Esophagus muscularis mucosa (tissue), 4 donors: ENCODE results near the gene MINK1. TPM values are rescaled to one million over a fixed set of nuclear protein-coding genes. Genes with fewer than 3 reads are reported as not detected.

Source experiments
- DNase-seq: peaks from one replicate; pipeline ENCODE4 v3.0.0-alpha.2; 2017; ENCODE audit errors: extremely low spot score
- H3K27ac ChIP-seq, 4 donors: fragments of 200-600 bp; sonication (generic); replicated peaks in 1 of 4; 1 replicate in 3 of 4; 2 replicates in 1 of 4; pipeline ENCODE4 v1.5.1; 2016 to 2019; ENCODE audit warnings: mild to moderate bottlenecking in 1 of 4
- H3K27me3 ChIP-seq, 4 donors: fragments of 200-600 bp; sonication (generic); one replicate each; pipeline versions ENCODE4 v1.5.1 to v1.6.0; 2016 to 2019
- H3K36me3 ChIP-seq, 4 donors: fragments of 200-600 bp; sonication (generic); one replicate each; pipeline ENCODE4 v1.5.1; 2016 to 2019
- H3K4me1 ChIP-seq, 4 donors: fragments of 200-600 bp; sonication (generic); one replicate each; pipeline ENCODE4 v1.5.1; 2016 to 2019
- H3K4me3 ChIP-seq, 4 donors: fragments of 200-600 bp; sonication (generic); 1 replicate in 2 of 4; 2 replicates in 2 of 4; pipeline ENCODE4 v1.5.1; 2016 to 2019; ENCODE audit warnings: mild to moderate bottlenecking in 4 of 4, moderate library complexity in 1 of 4
- H3K9me3 ChIP-seq, 4 donors: fragments of 200-600 bp; sonication (generic); 1 replicate in 3 of 4; 2 replicates in 1 of 4; pipeline ENCODE4 v1.5.1; 2016 to 2019
- EP300 ChIP-seq: sonication (generic); formaldehyde crosslinking; IDR thresholded peaks from one replicate; pipeline ENCODE4 v1.6.1; 2017; ENCODE audit warnings: antibody characterized with exemption
- POLR2A ChIP-seq: fragments of 450-650 bp; IDR thresholded peaks from one replicate; pipeline ENCODE4 v1.6.1; 2017; ENCODE audit warnings: antibody characterized with exemption, moderate library complexity, mild to moderate bottlenecking, low read depth
- POLR2AphosphoS5 ChIP-seq, 2 donors: sonication (generic); formaldehyde crosslinking; IDR thresholded peaks; one replicate each; pipeline ENCODE4 v1.6.1; 2017; ENCODE audit warnings: antibody characterized with exemption in 2 of 2
- WGBS: methylation state at CpG from one replicate; pipeline ENCODE4 v1.1.5; 2018; 5-methylcytosine and 5-hydroxymethylcytosine counted together
- intact Hi-C: fragments of 100-400 bp; cut with DNase I; formaldehyde crosslinking; loops from one replicate; pipeline ENCODE4 v1.15.1; 2023
- total RNA-seq, 4 donors: library from RNA; depleted of rRNA; stranded (reverse); fragments of >200 nt; gene quantifications; one replicate each; pipeline versions ENCODE4 v1.1.0 to v1.2.1, GENCODE V29; 2016
- TF ChIP-seq, protein P1 (sequence below), 3 experiments: fragments of 200-600 bp in 2 of 3; fragments of 450-650 bp in 1 of 3; sonication (generic) in 2 of 3; IDR thresholded peaks; one replicate each; pipeline ENCODE4 v1.5.1; 2017 to 2019; ENCODE audit warnings: antibody characterized with exemption in 3 of 3, mild to moderate bottlenecking in 2 of 3, moderate library complexity in 1 of 3

The MINK1 gene
- total RNA-seq, 4 donors from 2014 or later, result 28.8 to 55.2 (median 38.8) TPM

DNA sequence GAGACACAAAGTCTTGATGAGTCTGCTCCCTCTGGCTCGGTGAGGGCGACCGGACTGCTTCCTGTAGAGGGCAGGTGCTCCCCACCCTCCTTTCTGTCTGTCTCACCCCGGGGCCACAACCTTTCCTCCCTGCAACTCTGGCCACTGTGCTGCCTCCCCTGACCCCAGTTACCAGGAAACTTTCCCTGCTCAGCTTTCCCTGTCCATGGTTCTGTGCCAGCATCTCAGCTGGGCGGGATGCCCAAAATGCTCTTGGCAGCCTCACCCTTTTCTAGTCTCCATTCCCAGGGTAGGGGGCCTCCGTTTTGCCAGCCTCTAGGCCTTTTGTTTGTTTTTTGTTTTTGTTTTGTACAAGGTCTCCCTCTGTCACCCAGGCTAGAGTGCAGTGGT, 24.8 kb upstream of the MINK1 start:
- H3K4me3 ChIP-seq, result peak overlapping the region in 2 of 4 donors; percentile 88 to 94
- no peaks in the 10 kb centered on the region for H3K9me3 ChIP-seq
- H3K27me3 ChIP-seq, result no peaks in the 10 kb centered on the region
- intact Hi-C loops, result loop anchor here (5.0 kb wide), 1 partner anchor 74 kb away; no protein-coding TSS in a partner anchor
- H3K4me1 ChIP-seq, result peaks cover 10 to 26% (median 22%) of the 10 kb centered on the region in 4 donors
- 54% methylated on average over 4 of the region's 6 CpGs for WGBS
- DNase-seq, result no peak
- H3K27ac ChIP-seq, result no peak overlapping the region
- TF ChIP-seq EP300 (no peak), POLR2AphosphoS5 (IDR thresholded peaks at IDR 0.05) (no peak), POLR2A (no peak)
- TF ChIP-seq, protein P1, sequence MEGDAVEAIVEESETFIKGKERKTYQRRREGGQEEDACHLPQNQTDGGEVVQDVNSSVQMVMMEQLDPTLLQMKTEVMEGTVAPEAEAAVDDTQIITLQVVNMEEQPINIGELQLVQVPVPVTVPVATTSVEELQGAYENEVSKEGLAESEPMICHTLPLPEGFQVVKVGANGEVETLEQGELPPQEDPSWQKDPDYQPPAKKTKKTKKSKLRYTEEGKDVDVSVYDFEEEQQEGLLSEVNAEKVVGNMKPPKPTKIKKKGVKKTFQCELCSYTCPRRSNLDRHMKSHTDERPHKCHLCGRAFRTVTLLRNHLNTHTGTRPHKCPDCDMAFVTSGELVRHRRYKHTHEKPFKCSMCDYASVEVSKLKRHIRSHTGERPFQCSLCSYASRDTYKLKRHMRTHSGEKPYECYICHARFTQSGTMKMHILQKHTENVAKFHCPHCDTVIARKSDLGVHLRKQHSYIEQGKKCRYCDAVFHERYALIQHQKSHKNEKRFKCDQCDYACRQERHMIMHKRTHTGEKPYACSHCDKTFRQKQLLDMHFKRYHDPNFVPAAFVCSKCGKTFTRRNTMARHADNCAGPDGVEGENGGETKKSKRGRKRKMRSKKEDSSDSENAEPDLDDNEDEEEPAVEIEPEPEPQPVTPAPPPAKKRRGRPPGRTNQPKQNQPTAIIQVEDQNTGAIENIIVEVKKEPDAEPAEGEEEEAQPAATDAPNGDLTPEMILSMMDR (IDR thresholded peaks at IDR 0.05), result no peak
- H3K36me3 ChIP-seq, result peaks cover 7 to 32% (median 14%) of the 10 kb centered on the region in 4 donors

DNA sequence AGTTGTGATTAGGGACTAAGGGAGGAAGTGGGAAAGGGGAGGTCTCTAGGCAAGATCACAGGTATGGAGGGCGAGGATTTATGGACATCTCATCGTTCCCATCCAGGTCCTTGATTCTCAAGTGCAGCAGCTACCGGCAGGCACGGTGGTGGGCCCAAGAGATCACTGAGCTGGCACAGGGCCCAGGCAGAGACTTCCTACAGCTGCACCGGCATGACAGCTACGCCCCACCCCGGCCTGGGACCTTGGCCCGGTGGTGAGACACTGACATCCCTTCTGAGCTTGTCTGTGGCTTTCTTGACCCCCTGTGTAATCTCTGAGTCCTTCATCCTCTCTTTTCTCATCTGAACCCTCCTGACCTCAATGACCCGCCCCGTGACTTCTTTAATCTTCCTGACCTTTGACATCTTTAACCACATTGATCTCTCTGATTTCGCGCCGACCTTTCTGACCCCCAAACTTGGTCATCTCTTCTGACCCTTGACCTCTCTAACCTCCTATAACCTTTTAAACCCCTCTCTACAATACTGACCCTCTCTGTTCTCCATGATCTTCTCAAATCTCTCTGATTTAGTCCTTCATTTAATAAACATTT, 22.3 kb upstream of the MINK1 start:
- no peak for TF ChIP-seq EP300
- Histone ChIP-seq H3K27ac (no peak overlapping the region), H3K9me3 (no peaks in the 10 kb centered on the region), H3K4me1 (peaks cover 10 to 26% (median 22%) of the 10 kb centered on the region in 4 donors), H3K36me3 (peaks cover 12 to 46% (median 24%) of the 10 kb centered on the region in 4 donors), H3K4me3 (no peak overlapping the region), H3K27me3 (no peaks in the 10 kb centered on the region)
- intact Hi-C loops, result no loop called here
- 79% methylated on average over 13 of the region's 13 CpGs for WGBS
- no peak for DNase-seq

DNA sequence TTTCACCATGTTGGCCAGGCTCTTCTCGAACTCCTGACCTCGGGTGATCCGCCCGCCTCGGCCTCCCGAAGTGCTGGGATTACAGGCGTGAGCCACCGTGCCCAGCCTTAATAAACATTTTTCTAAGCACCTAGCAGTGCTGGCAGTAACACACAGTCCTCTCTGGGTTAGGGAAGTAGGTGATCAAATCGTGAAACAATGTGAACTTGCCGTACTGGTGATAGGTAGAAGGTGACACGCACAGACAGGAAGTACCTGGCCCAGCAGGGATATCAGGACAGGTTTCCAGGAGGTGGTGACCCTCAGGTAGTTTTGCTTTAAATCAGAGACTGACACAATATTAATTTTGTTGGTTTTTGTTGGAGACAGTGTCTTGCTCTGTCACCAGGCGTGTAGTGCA, 21.7 kb upstream of the MINK1 start:
- TF ChIP-seq, protein P1 (IDR thresholded peaks at IDR 0.05), result no peak
- TF ChIP-seq EP300 (no peak), POLR2AphosphoS5 (IDR thresholded peaks at IDR 0.05) (no peak), POLR2A (no peak)
- DNase-seq, result no peak
- intact Hi-C loops, result no loop called here
- no peak overlapping the region for H3K27ac ChIP-seq
- H3K36me3 ChIP-seq, result peaks cover 17 to 53% (median 30%) of the 10 kb centered on the region in 4 donors
- H3K4me3 ChIP-seq, result no peak overlapping the region
- H3K4me1 ChIP-seq, result peaks cover 10 to 20% (median 16%) of the 10 kb centered on the region in 4 donors
- no peaks in the 10 kb centered on the region for H3K27me3 ChIP-seq
- WGBS, result 93% methylated on average over 12 of the region's 12 CpGs
- no peaks in the 10 kb centered on the region for H3K9me3 ChIP-seq

- peaks cover 10 to 14% (median 11%) of the 10 kb centered on the region in 4 donors for H3K4me1 ChIP-seq
- no peak overlapping the region for H3K4me3 ChIP-seq
- H3K36me3 ChIP-seq, result peaks cover 25 to 65% (median 41%) of the 10 kb centered on the region in 4 donors
- H3K27me3 ChIP-seq, result no peaks in the 10 kb centered on the region
- no peak for DNase-seq
- intact Hi-C loops, result no loop called here
- H3K27ac ChIP-seq, result no peak overlapping the region
- 95% methylated on average over 7 of the region's 7 CpGs for whole genome bisulfite sequencing
- no peaks in the 10 kb centered on the region for H3K9me3 ChIP-seq
- no peak for TF ChIP-seq EP300
- TF ChIP-seq, protein P1 (IDR thresholded peaks at IDR 0.05), result no peak
- no peak for TF ChIP-seq POLR2AphosphoS5 (IDR thresholded peaks at IDR 0.05)
- no peak for TF ChIP-seq POLR2A
These were observed 20.4 kb upstream of the MINK1 start for GRCh38 chr17:4812690-4813089.

DNA sequence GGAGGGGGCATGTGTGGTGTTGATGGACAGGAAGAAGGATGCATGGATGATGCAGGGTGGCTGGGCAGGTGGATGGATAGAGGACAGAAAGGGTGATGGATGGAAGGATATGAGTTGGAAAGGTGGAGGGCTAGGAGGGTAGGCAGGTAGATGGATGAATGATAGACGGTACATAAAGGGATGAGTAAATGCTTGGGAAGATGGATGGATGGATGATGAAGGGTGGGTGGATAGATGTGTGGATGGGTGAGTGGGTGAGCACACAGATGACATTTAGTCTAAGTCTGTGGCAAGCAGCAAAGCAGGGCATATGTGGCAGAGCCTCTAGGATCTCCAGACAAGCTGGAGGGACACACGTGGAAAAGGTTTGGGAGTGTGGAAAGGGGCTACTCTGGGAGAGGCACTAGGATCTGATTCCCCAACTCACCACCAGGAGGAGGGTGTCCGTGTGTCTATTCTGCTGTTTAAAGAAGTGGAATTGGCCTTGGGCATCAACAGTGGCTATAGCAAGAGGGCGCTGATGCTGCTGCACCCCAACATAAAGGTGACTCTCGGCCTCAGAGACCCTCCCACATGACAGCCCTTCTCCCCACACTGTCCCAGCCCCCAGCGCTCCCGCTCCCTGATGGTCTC, 18.0 kb upstream of the MINK1 start:
- DNase-seq, result no peak
- H3K4me3 ChIP-seq, result no peak overlapping the region
- no peaks in the 10 kb centered on the region for H3K9me3 ChIP-seq
- no peak overlapping the region for H3K27ac ChIP-seq
- WGBS, result 92% methylated on average over 7 of the region's 7 CpGs
- H3K36me3 ChIP-seq, result peaks cover 17 to 75% (median 51%) of the 10 kb centered on the region in 4 donors
- no peak for TF ChIP-seq POLR2A
- TF ChIP-seq EP300, result no peak
- TF ChIP-seq POLR2AphosphoS5 (IDR thresholded peaks at IDR 0.05), result no peak
- TF ChIP-seq, protein P1 (IDR thresholded peaks at IDR 0.05), result no peak
- intact Hi-C loops, result no loop called here
- H3K27me3 ChIP-seq, result no peaks in the 10 kb centered on the region
- no peaks in the 10 kb centered on the region for H3K4me1 ChIP-seq
